Liver (tissue), 9 donors: ENCODE results near the gene MGAT4A. TPM values are rescaled to one million over a fixed set of nuclear protein-coding genes. Genes with fewer than 3 reads are reported as not detected.

ENCODE experiments used
- DNase-seq: peaks from one replicate; pipeline ENCODE4 v3.0.0-alpha.2; 2017; ENCODE audit warnings: low spot score
- H3K27ac ChIP-seq, 2 donors: one replicate each; pipeline ENCODE4 v1.7.0; 2013; ENCODE audit warnings: inconsistent platforms in 2 of 2, low read length in 2 of 2, control low read depth in 1 of 2, low read depth in 1 of 2, mild to moderate bottlenecking in 1 of 2
- H3K27me3 ChIP-seq, 4 donors: one replicate each; pipeline versions ENCODE4 v1.6.1 to v1.7.0; 2013; ENCODE audit warnings: low read length in 3 of 4, inconsistent platforms in 1 of 4, mild to moderate bottlenecking in 1 of 4, moderate library complexity in 1 of 4; ENCODE audit not compliant: control insufficient read depth in 4 of 4, insufficient read depth in 4 of 4
- H3K36me3 ChIP-seq, 4 donors: one replicate each; pipeline versions ENCODE4 v1.6.1 to v1.7.0; 2013; ENCODE audit warnings: low read length in 3 of 4, mild to moderate bottlenecking in 3 of 4, low read depth in 1 of 4, moderate library complexity in 1 of 4; ENCODE audit not compliant: control insufficient read depth in 4 of 4, insufficient read depth in 3 of 4
- H3K4me1 ChIP-seq, 4 donors: one replicate each; pipeline versions ENCODE4 v1.6.1 to v1.7.0; 2013; ENCODE audit warnings: low read length in 3 of 4, mild to moderate bottlenecking in 3 of 4, moderate library complexity in 1 of 4; ENCODE audit not compliant: control insufficient read depth in 4 of 4, insufficient read depth in 4 of 4
- H3K4me3 ChIP-seq, 3 donors: one replicate each; pipeline versions ENCODE4 v1.6.1 to v1.7.0; 2013; ENCODE audit warnings: low read length in 3 of 3, control low read depth in 1 of 3, low read depth in 1 of 3, mild to moderate bottlenecking in 1 of 3
- H3K9ac ChIP-seq, 2 donors: one replicate each; pipeline ENCODE4 v1.7.0; 2013; ENCODE audit warnings: low read length in 2 of 2, mild to moderate bottlenecking in 2 of 2, moderate library complexity in 2 of 2, control low read depth in 1 of 2, low read depth in 1 of 2
- H3K9me3 ChIP-seq, 4 donors: one replicate each; pipeline versions ENCODE4 v1.6.1 to v1.7.0; 2013; ENCODE audit warnings: low read length in 3 of 4; ENCODE audit not compliant: control insufficient read depth in 4 of 4
- EGR1 ChIP-seq, 2 donors: IDR thresholded peaks; 2 replicates each; pipeline ENCODE4 v1.6.1; 2016 to 2018; ENCODE audit warnings: antibody characterized with exemption in 2 of 2, low read depth in 2 of 2
- FOXA1 ChIP-seq: IDR thresholded peaks from 2 replicates; pipeline ENCODE4 v1.6.1; 2016; ENCODE audit warnings: antibody characterized with exemption
- GABPA ChIP-seq, 2 donors: IDR thresholded peaks in 1 of 2; conservative IDR thresholded peaks in 1 of 2; 2 replicates each; pipeline ENCODE4 v1.6.1; 2016; ENCODE audit warnings: antibody characterized with exemption in 2 of 2, mild to moderate bottlenecking in 1 of 2, moderate library complexity in 1 of 2
- HNF4G ChIP-seq: IDR thresholded peaks from 2 replicates; pipeline ENCODE4 v1.6.1; 2016; ENCODE audit warnings: antibody characterized with exemption
- JUND ChIP-seq, 2 donors: IDR thresholded peaks; 2 replicates each; pipeline ENCODE4 v1.6.1; 2016; ENCODE audit warnings: antibody characterized with exemption in 2 of 2
- RAD21 ChIP-seq, 2 donors: IDR thresholded peaks; 2 replicates each; pipeline ENCODE4 v1.6.1; 2016; ENCODE audit warnings: antibody characterized with exemption in 2 of 2, mild to moderate bottlenecking in 2 of 2
- RXRA ChIP-seq, 2 donors: IDR thresholded peaks; 2 replicates each; pipeline ENCODE4 v1.6.1; 2017 to 2018; ENCODE audit warnings: antibody characterized with exemption in 2 of 2, mild to moderate bottlenecking in 1 of 2
- SP1 ChIP-seq: IDR thresholded peaks from 2 replicates; pipeline ENCODE4 v1.6.1; 2018; ENCODE audit warnings: antibody characterized with exemption, mild to moderate bottlenecking
- TAF1 ChIP-seq: conservative IDR thresholded peaks from 2 replicates; pipeline ENCODE4 v1.6.1; 2016; ENCODE audit warnings: antibody characterized with exemption, mild to moderate bottlenecking
- YY1 ChIP-seq: IDR thresholded peaks from 2 replicates; pipeline ENCODE4 v1.6.1; 2016; ENCODE audit warnings: antibody characterized with exemption, mild to moderate bottlenecking
- WGBS: extraction: QIAGEN DNeasy Blood & Tissue Kit; methylation state at CpG from one replicate; pipeline ENCODE4 v1.1.7; 2013; 5-methylcytosine and 5-hydroxymethylcytosine counted together
- polyA plus RNA-seq, 2 donors: library from polyadenylated mRNA; stranded (reverse) in 1 of 2; unstranded in 1 of 2; fragments of 200-250 nt in 1 of 2; fragments of >200 nt in 1 of 2; fragmentation: Nextera tagmentation in 1 of 2; extraction: Ambion mirVana in 1 of 2; gene quantifications; one replicate each; pipeline versions ENCODE4 v1.2.1 to v1.2.3, GENCODE V29; 2013 to 2015
- total RNA-seq, 2 donors: library from RNA; depleted of rRNA; stranded (reverse); fragments of >200 nt; gene quantifications; one replicate each; pipeline ENCODE4 v1.2.3, GENCODE V29; 2014
- TF ChIP-seq, protein P1 (sequence below): IDR thresholded peaks from 2 replicates; pipeline ENCODE4 v1.6.1; 2016; ENCODE audit warnings: antibody characterized with exemption
- TF ChIP-seq, protein P2 (sequence below): IDR thresholded peaks from 2 replicates; pipeline ENCODE4 v1.6.1; 2016; ENCODE audit warnings: antibody characterized with exemption
- TF ChIP-seq, protein P3 (sequence below): IDR thresholded peaks from 2 replicates; pipeline ENCODE4 v1.6.1; 2016; ENCODE audit warnings: antibody characterized with exemption
- TF ChIP-seq, protein P4 (sequence below): IDR thresholded peaks from 2 replicates; pipeline ENCODE4 v1.6.1; 2016; ENCODE audit warnings: antibody characterized with exemption, mild to moderate bottlenecking
- TF ChIP-seq, protein P5 (sequence below): fragments of 150-350 bp; IDR thresholded peaks from 2 replicates; pipeline ENCODE4 v1.5.1; 2017; ENCODE audit warnings: improper control_type of control experiment, low read depth, low read length; ENCODE audit not compliant: missing input control
- donor health status: healthy.
- donor health status: healthy.
- donor health status: healthy.
- donor health status: healthy.
- donor health status: healthy.

The MGAT4A gene
- total and polyA plus RNA-seq, 4 donors: 2.7 to 17.3 (median 5.4) TPM

DNA sequence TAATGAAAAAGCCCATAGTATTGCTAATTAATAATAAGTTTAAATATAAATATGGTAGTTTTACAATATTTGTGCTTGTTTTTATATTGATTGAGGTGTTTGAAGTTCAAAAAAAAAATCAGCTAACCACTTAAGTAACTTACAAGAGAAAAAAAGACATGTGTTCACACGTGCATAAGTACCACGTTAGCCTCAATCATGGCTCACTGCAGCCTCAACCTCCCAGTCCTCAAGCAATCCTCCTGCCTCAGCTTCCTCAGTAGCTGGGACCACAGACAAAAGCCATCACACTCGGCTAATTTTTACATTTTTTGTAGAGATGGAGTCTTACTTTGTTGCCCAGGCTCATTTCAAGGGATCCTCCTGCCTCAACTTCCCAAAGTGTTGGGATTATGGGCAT, 19.4 kb downstream of the MGAT4A start:
- Histone ChIP-seq H3K4me1 (peaks cover 5 to 17% (median 10%) of the 10 kb centered on the region in 4 donors), H3K9me3 (no peaks in the 10 kb centered on the region), H3K4me3 (no peak overlapping the region), H3K9ac (no peak overlapping the region), H3K27ac (no peak overlapping the region), H3K36me3 (no peaks in the 10 kb centered on the region), H3K27me3 (no peaks in the 10 kb centered on the region)
- DNase-seq: no peak
- TF ChIP-seq, protein P1, sequence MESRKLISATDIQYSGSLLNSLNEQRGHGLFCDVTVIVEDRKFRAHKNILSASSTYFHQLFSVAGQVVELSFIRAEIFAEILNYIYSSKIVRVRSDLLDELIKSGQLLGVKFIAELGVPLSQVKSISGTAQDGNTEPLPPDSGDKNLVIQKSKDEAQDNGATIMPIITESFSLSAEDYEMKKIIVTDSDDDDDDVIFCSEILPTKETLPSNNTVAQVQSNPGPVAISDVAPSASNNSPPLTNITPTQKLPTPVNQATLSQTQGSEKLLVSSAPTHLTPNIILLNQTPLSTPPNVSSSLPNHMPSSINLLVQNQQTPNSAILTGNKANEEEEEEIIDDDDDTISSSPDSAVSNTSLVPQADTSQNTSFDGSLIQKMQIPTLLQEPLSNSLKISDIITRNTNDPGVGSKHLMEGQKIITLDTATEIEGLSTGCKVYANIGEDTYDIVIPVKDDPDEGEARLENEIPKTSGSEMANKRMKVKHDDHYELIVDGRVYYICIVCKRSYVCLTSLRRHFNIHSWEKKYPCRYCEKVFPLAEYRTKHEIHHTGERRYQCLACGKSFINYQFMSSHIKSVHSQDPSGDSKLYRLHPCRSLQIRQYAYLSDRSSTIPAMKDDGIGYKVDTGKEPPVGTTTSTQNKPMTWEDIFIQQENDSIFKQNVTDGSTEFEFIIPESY: no peak
- TF ChIP-seq, protein P2, sequence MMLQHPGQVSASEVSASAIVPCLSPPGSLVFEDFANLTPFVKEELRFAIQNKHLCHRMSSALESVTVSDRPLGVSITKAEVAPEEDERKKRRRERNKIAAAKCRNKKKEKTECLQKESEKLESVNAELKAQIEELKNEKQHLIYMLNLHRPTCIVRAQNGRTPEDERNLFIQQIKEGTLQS: no peak
- TF ChIP-seq HNF4G (no peak), RAD21 (IDR thresholded peaks at IDR 0.05) (no peak), FOXA1 (no peak), JUND (IDR thresholded peaks at IDR 0.05) (no peak), YY1 (no peak), EGR1 (IDR thresholded peaks at IDR 0.05; ENCODE audit: low read depth in 2 of 2) (no peak), SP1 (no peak)
- TF ChIP-seq, protein P3, sequence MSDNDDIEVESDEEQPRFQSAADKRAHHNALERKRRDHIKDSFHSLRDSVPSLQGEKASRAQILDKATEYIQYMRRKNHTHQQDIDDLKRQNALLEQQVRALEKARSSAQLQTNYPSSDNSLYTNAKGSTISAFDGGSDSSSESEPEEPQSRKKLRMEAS: no peak
- TF ChIP-seq, protein P4, sequence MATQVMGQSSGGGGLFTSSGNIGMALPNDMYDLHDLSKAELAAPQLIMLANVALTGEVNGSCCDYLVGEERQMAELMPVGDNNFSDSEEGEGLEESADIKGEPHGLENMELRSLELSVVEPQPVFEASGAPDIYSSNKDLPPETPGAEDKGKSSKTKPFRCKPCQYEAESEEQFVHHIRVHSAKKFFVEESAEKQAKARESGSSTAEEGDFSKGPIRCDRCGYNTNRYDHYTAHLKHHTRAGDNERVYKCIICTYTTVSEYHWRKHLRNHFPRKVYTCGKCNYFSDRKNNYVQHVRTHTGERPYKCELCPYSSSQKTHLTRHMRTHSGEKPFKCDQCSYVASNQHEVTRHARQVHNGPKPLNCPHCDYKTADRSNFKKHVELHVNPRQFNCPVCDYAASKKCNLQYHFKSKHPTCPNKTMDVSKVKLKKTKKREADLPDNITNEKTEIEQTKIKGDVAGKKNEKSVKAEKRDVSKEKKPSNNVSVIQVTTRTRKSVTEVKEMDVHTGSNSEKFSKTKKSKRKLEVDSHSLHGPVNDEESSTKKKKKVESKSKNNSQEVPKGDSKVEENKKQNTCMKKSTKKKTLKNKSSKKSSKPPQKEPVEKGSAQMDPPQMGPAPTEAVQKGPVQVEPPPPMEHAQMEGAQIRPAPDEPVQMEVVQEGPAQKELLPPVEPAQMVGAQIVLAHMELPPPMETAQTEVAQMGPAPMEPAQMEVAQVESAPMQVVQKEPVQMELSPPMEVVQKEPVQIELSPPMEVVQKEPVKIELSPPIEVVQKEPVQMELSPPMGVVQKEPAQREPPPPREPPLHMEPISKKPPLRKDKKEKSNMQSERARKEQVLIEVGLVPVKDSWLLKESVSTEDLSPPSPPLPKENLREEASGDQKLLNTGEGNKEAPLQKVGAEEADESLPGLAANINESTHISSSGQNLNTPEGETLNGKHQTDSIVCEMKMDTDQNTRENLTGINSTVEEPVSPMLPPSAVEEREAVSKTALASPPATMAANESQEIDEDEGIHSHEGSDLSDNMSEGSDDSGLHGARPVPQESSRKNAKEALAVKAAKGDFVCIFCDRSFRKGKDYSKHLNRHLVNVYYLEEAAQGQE: no peak
- TF ChIP-seq, protein P5, sequence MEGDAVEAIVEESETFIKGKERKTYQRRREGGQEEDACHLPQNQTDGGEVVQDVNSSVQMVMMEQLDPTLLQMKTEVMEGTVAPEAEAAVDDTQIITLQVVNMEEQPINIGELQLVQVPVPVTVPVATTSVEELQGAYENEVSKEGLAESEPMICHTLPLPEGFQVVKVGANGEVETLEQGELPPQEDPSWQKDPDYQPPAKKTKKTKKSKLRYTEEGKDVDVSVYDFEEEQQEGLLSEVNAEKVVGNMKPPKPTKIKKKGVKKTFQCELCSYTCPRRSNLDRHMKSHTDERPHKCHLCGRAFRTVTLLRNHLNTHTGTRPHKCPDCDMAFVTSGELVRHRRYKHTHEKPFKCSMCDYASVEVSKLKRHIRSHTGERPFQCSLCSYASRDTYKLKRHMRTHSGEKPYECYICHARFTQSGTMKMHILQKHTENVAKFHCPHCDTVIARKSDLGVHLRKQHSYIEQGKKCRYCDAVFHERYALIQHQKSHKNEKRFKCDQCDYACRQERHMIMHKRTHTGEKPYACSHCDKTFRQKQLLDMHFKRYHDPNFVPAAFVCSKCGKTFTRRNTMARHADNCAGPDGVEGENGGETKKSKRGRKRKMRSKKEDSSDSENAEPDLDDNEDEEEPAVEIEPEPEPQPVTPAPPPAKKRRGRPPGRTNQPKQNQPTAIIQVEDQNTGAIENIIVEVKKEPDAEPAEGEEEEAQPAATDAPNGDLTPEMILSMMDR: no peak
- WGBS: 87% methylated on average over 3 of the region's 3 CpGs

DNA sequence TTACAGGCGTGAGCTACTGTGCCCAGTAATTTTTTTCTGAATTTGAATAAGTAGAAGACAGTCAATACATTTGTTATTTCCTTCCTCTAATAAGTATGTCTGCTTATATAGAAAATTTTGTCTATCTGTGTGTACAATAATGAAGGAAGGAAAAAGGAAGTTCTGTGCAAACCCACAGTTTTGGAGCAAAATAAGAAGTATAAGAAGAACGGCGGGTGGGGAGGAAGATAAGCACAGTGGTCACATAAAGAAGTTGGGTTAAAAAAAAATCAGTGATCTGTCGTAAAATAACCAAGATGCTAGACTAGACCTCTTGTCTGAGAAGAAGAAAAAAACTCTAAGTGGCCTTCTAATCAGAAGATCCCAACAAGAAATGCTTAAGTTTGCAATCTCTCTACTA, 20.2 kb downstream of the MGAT4A start:
- H3K9ac ChIP-seq: no peak overlapping the region
- no peak overlapping the region for H3K4me3 ChIP-seq
- no peak overlapping the region for H3K27ac ChIP-seq
- no peaks in the 10 kb centered on the region for H3K27me3 ChIP-seq
- 80% methylated on average over 4 of the region's 4 CpGs for WGBS
- H3K4me1 ChIP-seq: peaks cover 5 to 17% (median 10%) of the 10 kb centered on the region in 4 donors
- H3K9me3 ChIP-seq: no peaks in the 10 kb centered on the region
- H3K36me3 ChIP-seq: no peaks in the 10 kb centered on the region
- DNase-seq: no peak
- TF ChIP-seq FOXA1 (no peak), RXRA (IDR thresholded peaks at IDR 0.05) (no peak), GABPA (IDR thresholded peaks at IDR 0.05 in 1 of 2, conservative IDR thresholded peaks at IDR 0.05 in 1 of 2) (no peak), SP1 (no peak), TAF1 (no peak), JUND (IDR thresholded peaks at IDR 0.05) (no peak), YY1 (no peak)
- TF ChIP-seq, protein P5: no peak
